H9 (cell line): ENCODE data around the gene KRT24. TPM values are rescaled to one million over a fixed set of nuclear protein-coding genes. Genes with fewer than 3 reads are reported as not detected.

Source experiments
- DNase-seq: peaks from one replicate; pipeline ENCODE4 v3.0.0-alpha.2; 2017
- H2AFZ ChIP-seq: one replicate; pipeline ENCODE4 v1.6.1; 2013; ENCODE audit warnings: mild to moderate bottlenecking, low read length, control low read depth, moderate library complexity
- H2AK5ac ChIP-seq: 2 replicates; pipeline ENCODE4 v1.6.1; 2013; ENCODE audit warnings: low read length, control low read depth, mixed read lengths; ENCODE audit not compliant: insufficient read length
- H2BK120ac ChIP-seq: one replicate; pipeline ENCODE4 v1.6.1; 2013; ENCODE audit warnings: low read depth, mild to moderate bottlenecking, low read length, control low read depth, inconsistent platforms; ENCODE audit not compliant: poor library complexity, severe bottlenecking
- H2BK12ac ChIP-seq: 2 replicates; pipeline ENCODE4 v1.6.1; 2013; ENCODE audit warnings: low read length, control low read depth, mixed read lengths, low read depth; ENCODE audit not compliant: insufficient read length
- H2BK15ac ChIP-seq: 2 replicates; pipeline ENCODE4 v1.6.1; 2013; ENCODE audit warnings: low read depth, low read length, control low read depth
- H2BK20ac ChIP-seq: one replicate; pipeline ENCODE4 v1.6.1; 2013; ENCODE audit warnings: low read depth, mild to moderate bottlenecking, low read length, control low read depth, inconsistent platforms; ENCODE audit not compliant: poor library complexity, severe bottlenecking
- H2BK5ac ChIP-seq: 2 replicates; pipeline ENCODE4 v1.6.1; 2013; ENCODE audit warnings: low read length, control low read depth, mixed read lengths; ENCODE audit not compliant: insufficient read length
- H3K14ac ChIP-seq: 2 replicates; pipeline ENCODE4 v1.6.1; 2013; ENCODE audit warnings: low read length, control low read depth; ENCODE audit not compliant: insufficient read depth
- H3K18ac ChIP-seq: 2 replicates; pipeline ENCODE4 v1.6.1; 2013; ENCODE audit warnings: low read depth, mild to moderate bottlenecking, mixed read lengths, low read length, control low read depth; ENCODE audit not compliant: insufficient read length
- H3K23ac ChIP-seq: 2 replicates; pipeline ENCODE4 v1.6.1; 2013; ENCODE audit warnings: low read length, control low read depth, mixed read lengths, low read depth; ENCODE audit not compliant: insufficient read length
- H3K23me2 ChIP-seq: 2 replicates; pipeline ENCODE4 v1.6.1; 2013; ENCODE audit warnings: low read depth, mild to moderate bottlenecking, mixed read lengths, low read length, control low read depth; ENCODE audit not compliant: insufficient read length, poor library complexity, severe bottlenecking
- H3K27ac ChIP-seq: 2 replicates; pipeline ENCODE4 v1.5.1; 2013; ENCODE audit warnings: low read length, control low read depth, mixed read lengths, low read depth; ENCODE audit not compliant: insufficient read length
- H3K27me3 ChIP-seq: 2 replicates; pipeline ENCODE4 v1.6.1; 2013; ENCODE audit warnings: low read length, control low read depth, inconsistent platforms; ENCODE audit not compliant: insufficient read depth
- H3K4ac ChIP-seq: 2 replicates; pipeline ENCODE4 v1.6.1; 2013; ENCODE audit warnings: low read depth, mild to moderate bottlenecking, control low read depth, inconsistent platforms, low read length, moderate library complexity
- H3K4me1 ChIP-seq: 2 replicates; pipeline ENCODE4 v1.6.1; 2013; ENCODE audit warnings: low read length, control low read depth, inconsistent platforms; ENCODE audit not compliant: insufficient read depth
- H3K4me2 ChIP-seq: 2 replicates; pipeline ENCODE4 v1.6.1; 2013; ENCODE audit warnings: low read length, control low read depth, mixed read lengths; ENCODE audit not compliant: insufficient read length, insufficient read depth
- H3K56ac ChIP-seq: 2 replicates; pipeline ENCODE4 v1.6.1; 2013; ENCODE audit warnings: low read depth, mild to moderate bottlenecking, mixed read lengths, low read length, control low read depth; ENCODE audit not compliant: insufficient read length
- H3K79me1 ChIP-seq: 2 replicates; pipeline ENCODE4 v1.6.1; 2013; ENCODE audit warnings: low read depth, mild to moderate bottlenecking, moderate library complexity, low read length, control low read depth, inconsistent platforms; ENCODE audit not compliant: insufficient read depth, poor library complexity, severe bottlenecking
- H3K79me2 ChIP-seq: 2 replicates; pipeline ENCODE4 v1.6.1; 2013; ENCODE audit warnings: low read length, control low read depth, inconsistent platforms; ENCODE audit not compliant: insufficient read depth
- H3K9ac ChIP-seq: 2 replicates; pipeline ENCODE4 v1.6.1; 2013; ENCODE audit warnings: low read length, control low read depth, mixed read lengths; ENCODE audit not compliant: insufficient read length; ENCODE audit errors: extremely low read depth
- H3K9me3 ChIP-seq: one replicate; pipeline ENCODE4 v1.6.1; 2013; ENCODE audit warnings: low read depth, low read length, inconsistent platforms; ENCODE audit not compliant: control insufficient read depth
- H3T11ph ChIP-seq: one replicate; pipeline ENCODE4 v1.6.1; 2013; ENCODE audit warnings: mild to moderate bottlenecking, low read length, control low read depth, inconsistent platforms
- H4K20me1 ChIP-seq: one replicate; pipeline ENCODE4 v1.6.1; 2013; ENCODE audit not compliant: control insufficient read depth, insufficient read length, insufficient read depth
- H4K5ac ChIP-seq: 2 replicates; pipeline ENCODE4 v1.6.1; 2013; ENCODE audit warnings: low read depth, mild to moderate bottlenecking, mixed read lengths, low read length, control low read depth; ENCODE audit not compliant: insufficient read length
- H4K8ac ChIP-seq: replicated peaks from 2 replicates; pipeline ENCODE4 v1.6.1; 2013; ENCODE audit warnings: low read length, control low read depth, mixed read lengths, low read depth; ENCODE audit not compliant: insufficient read length
- H4K91ac ChIP-seq: 2 replicates; pipeline ENCODE4 v1.6.1; 2013; ENCODE audit warnings: low read depth, mild to moderate bottlenecking, moderate library complexity, mixed read lengths, low read length, control low read depth; ENCODE audit not compliant: insufficient read length
- H3K27ac Mint-ChIP-seq, 3 experiments: 2 replicates in 2 of 3; 3 replicates in 1 of 3; pipeline ENCODE4 v1.8.0; 2020 to 2021; ENCODE audit warnings: mixed read lengths in 3 of 3, mild to moderate bottlenecking in 1 of 3, moderate library complexity in 1 of 3
- H3K27me3 Mint-ChIP-seq: 2 replicates; pipeline ENCODE4 v1.8.0; 2021; ENCODE audit warnings: low read depth, mild to moderate bottlenecking, moderate library complexity, mixed read lengths
- H3K36me3 Mint-ChIP-seq, 3 experiments: 2 replicates in 2 of 3; 3 replicates in 1 of 3; pipeline ENCODE4 v1.8.0; 2020 to 2021; ENCODE audit warnings: low read depth in 3 of 3, mixed read lengths in 3 of 3; ENCODE audit not compliant: insufficient read depth in 1 of 3
- H3K4me1 Mint-ChIP-seq, 2 experiments: 2 replicates each; pipeline ENCODE4 v1.8.0; 2020; ENCODE audit warnings: mixed read lengths in 2 of 2
- H3K4me3 Mint-ChIP-seq, 2 experiments: 2 replicates in 1 of 2; 3 replicates in 1 of 2; pipeline ENCODE4 v1.8.0; 2020 to 2021; ENCODE audit warnings: mild to moderate bottlenecking in 2 of 2, mixed read lengths in 2 of 2, moderate library complexity in 1 of 2
- H3K9me3 Mint-ChIP-seq, 2 experiments: 2 replicates in 1 of 2; 3 replicates in 1 of 2; pipeline ENCODE4 v1.8.0; 2020; ENCODE audit warnings: mild to moderate bottlenecking in 2 of 2, mixed read lengths in 2 of 2, moderate library complexity in 1 of 2
- CTCF ChIP-seq: fragments of 200-600 bp; sonication (generic); conservative IDR thresholded peaks from 3 replicates; pipeline ENCODE4 v1.8.0; 2021; ENCODE audit warnings: antibody characterized with exemption, mild to moderate bottlenecking
- WGBS: extraction: QIAGEN DNeasy Blood & Tissue Kit; methylation state at CpG from one replicate; pipeline ENCODE4 v1.1.7; 2013; ENCODE audit warnings: missing lambda C conversion rate, low lambda C conversion rate, mixed read lengths; ENCODE audit not compliant: insufficient read length; ENCODE audit errors: extremely low coverage; 5-methylcytosine and 5-hydroxymethylcytosine counted together
- total RNA-seq: library from RNA; stranded (reverse); gene quantifications from 2 replicates; pipeline ENCODE4 v1.2.1, GENCODE V29; 2021

Gene KRT24
- total RNA-seq, 1 experiment from 2014 or later = not detected

DNA sequence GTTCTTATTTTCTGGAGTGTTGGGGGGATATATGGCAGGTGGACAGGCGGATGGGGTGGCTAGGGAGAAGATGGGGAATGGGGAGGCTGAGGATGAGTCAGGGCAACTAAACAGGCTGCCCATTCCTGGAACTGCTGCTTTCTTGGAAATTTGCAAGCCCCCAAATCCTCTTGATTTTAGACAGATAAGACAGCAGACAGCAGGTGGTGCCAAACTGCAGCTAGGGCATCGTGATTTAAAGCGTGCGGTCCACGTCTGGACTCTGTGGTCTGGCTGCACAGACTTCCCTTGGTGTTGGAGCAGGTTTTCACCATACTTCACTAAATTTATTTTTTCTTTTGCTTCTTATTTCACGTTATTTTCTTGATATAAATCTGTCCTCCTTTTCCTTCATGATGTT is 10.9 kb upstream of the KRT24 start:
- H3K4me1 Mint-ChIP-seq = peaks cover 0 to 2% of the 10 kb centered on the region in 2 experiments; a peak in 2 of 4 replicates
- Histone ChIP-seq H2BK120ac (no peak overlapping the region), H3K18ac (no peak overlapping the region), H3T11ph (no peak overlapping the region), H3K4me2 (no peak overlapping the region), H3K56ac (no peak overlapping the region), H4K91ac (no peak overlapping the region), H3K4me1 (no peaks in the 10 kb centered on the region), H4K20me1 (no peaks in the 10 kb centered on the region), H3K27me3 (no peaks in the 10 kb centered on the region), H4K8ac (no peak overlapping the region), H2AK5ac (no peak overlapping the region), H2BK5ac (no peak overlapping the region), H3K23ac (no peak overlapping the region), H2BK20ac (no peak overlapping the region), H3K79me2 (no peaks in the 10 kb centered on the region), H3K9ac (no peak overlapping the region), H3K4ac (no peak overlapping the region), H3K23me2 (no peaks in the 10 kb centered on the region), H2AFZ (no peak overlapping the region), H2BK12ac (no peak overlapping the region), H3K9me3 (no peaks in the 10 kb centered on the region), H4K5ac (no peak overlapping the region), H2BK15ac (no peak overlapping the region), H3K14ac (no peak overlapping the region), H3K79me1 (no peaks in the 10 kb centered on the region), H3K27ac (no peak overlapping the region)
- H3K9me3 Mint-ChIP-seq = peaks cover 0 to 2% of the 10 kb centered on the region in 2 experiments; a peak in 1 of 5 replicates
- TF ChIP-seq CTCF = 0 out of 3 replicates have a peak, but pooled peaks have one; percentile 15
- peaks cover 5% of the 10 kb centered on the region for H3K27me3 Mint-ChIP-seq
- H3K4me3 Mint-ChIP-seq = no peak overlapping the region
- WGBS = no CpG with 5 or more reads among the region's 6 CpGs
- H3K27ac Mint-ChIP-seq = no peak overlapping the region
- no peaks in the 10 kb centered on the region; a peak in 1 of 7 replicates for H3K36me3 Mint-ChIP-seq
- no peak for DNase-seq
